ENCODE data around the gene ANKS1A. TPM values are rescaled to one million over a fixed set of nuclear protein-coding genes. Genes with fewer than 3 reads are reported as not detected.
A peak's percentile ranks its signal among the peaks of the same experiment; 100 is the strongest.

ANKS1A gene
- total and polyA plus RNA-seq, 2 experiments from 2014 or later: 17.5 to 25.4 TPM

DNA sequence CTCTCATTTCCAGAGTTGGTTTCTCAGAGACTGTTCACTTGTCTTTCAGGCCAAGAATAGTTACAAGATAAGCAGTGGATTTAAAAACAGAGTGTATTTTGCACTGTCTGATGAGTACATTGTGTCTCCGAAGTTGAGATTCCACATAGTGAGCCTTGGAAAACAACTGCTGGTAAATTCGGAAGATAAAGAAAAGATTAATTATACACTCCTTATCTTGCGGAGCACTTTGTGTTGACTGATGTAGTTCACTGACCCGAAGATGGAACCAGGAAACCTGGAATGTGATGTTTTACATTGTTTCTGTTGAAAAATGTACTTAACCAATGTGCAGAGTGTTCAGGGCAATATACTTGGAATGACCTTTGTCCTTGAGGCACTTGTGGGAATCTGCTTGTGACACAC, 51.0 kb downstream of the ANKS1A start:
- Histone ChIP-seq H3K9me3 (ENCODE audit: low read depth) (no peaks in the 10 kb centered on the region), H3K36me3 (replicated peaks; ENCODE audit: insufficient read depth, low read depth) (no peaks in the 10 kb centered on the region), H3K9me2 (replicated peaks; ENCODE audit: insufficient read depth) (no peaks in the 10 kb centered on the region), H3K4me3 (no peak overlapping the region), H2AFZ (no peak overlapping the region), H3K4me1 (ENCODE audit: insufficient read depth) (peaks cover 16% of the 10 kb centered on the region), H3K79me2 (peaks cover 76% of the 10 kb centered on the region), H3K27me3 (no peaks in the 10 kb centered on the region), H3K4me2 (peak overlapping the region; percentile 56), H4K20me1 (ENCODE audit: insufficient read depth, poor library complexity, severe bottlenecking) (no peaks in the 10 kb centered on the region), H3K27ac (peak overlapping the region; percentile 71)
- TF ChIP-seq EZH2 (IDR thresholded peaks at IDR 0.05; ENCODE audit: borderline replicate concordance) (no peak), EZH2phosphoT487 (IDR thresholded peaks at IDR 0.05; ENCODE audit: low read depth, severe bottlenecking, unreplicated experiment) (no peak)
- TF ChIP-seq, protein P1, sequence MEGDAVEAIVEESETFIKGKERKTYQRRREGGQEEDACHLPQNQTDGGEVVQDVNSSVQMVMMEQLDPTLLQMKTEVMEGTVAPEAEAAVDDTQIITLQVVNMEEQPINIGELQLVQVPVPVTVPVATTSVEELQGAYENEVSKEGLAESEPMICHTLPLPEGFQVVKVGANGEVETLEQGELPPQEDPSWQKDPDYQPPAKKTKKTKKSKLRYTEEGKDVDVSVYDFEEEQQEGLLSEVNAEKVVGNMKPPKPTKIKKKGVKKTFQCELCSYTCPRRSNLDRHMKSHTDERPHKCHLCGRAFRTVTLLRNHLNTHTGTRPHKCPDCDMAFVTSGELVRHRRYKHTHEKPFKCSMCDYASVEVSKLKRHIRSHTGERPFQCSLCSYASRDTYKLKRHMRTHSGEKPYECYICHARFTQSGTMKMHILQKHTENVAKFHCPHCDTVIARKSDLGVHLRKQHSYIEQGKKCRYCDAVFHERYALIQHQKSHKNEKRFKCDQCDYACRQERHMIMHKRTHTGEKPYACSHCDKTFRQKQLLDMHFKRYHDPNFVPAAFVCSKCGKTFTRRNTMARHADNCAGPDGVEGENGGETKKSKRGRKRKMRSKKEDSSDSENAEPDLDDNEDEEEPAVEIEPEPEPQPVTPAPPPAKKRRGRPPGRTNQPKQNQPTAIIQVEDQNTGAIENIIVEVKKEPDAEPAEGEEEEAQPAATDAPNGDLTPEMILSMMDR (IDR thresholded peaks at IDR 0.05; ENCODE audit: poor library complexity): no peak
- DNase-seq (ENCODE audit: low spot score): peak; percentile 19
- WGBS (ENCODE audit: low lambda C conversion rate, missing lambda C conversion rate): 23% methylated on average over 4 of the region's 4 CpGs

DNA sequence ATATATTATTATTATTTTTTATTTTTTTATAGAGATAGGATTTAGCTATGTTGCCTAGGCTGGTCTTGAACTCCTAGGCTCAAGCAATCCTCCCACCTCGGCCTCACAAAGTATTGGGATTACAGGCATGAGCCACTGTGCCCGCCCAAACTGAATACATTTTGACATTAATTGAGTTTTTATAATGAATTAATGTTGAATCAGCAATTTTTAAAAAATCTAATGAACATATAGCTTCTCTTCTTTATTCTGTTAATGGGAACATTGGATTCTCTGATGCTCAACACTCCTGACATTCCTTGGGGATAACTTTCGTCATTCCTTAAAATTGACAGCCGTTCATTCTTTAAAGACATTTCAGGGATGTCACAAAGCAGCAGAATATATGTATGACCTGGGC, 52.4 kb downstream of the ANKS1A start:
- Histone ChIP-seq H4K20me1 (ENCODE audit: insufficient read depth, poor library complexity, severe bottlenecking) (no peaks in the 10 kb centered on the region), H3K4me3 (no peak overlapping the region), H3K4me2 (no peak overlapping the region), H3K79me2 (peaks cover 79% of the 10 kb centered on the region), H3K36me3 (replicated peaks; ENCODE audit: insufficient read depth, low read depth) (no peaks in the 10 kb centered on the region), H3K27me3 (no peaks in the 10 kb centered on the region), H3K4me1 (ENCODE audit: insufficient read depth) (peaks cover 16% of the 10 kb centered on the region), H3K9me2 (replicated peaks; ENCODE audit: insufficient read depth) (no peaks in the 10 kb centered on the region), H3K27ac (no peak overlapping the region), H2AFZ (no peak overlapping the region), H3K9me3 (ENCODE audit: low read depth) (no peaks in the 10 kb centered on the region)
- TF ChIP-seq EZH2phosphoT487 (IDR thresholded peaks at IDR 0.05; ENCODE audit: low read depth, severe bottlenecking, unreplicated experiment): no peak
- WGBS (ENCODE audit: low lambda C conversion rate, missing lambda C conversion rate): 100% methylated on average over 4 of the region's 4 CpGs
- DNase-seq (ENCODE audit: low spot score): no peak

DNA sequence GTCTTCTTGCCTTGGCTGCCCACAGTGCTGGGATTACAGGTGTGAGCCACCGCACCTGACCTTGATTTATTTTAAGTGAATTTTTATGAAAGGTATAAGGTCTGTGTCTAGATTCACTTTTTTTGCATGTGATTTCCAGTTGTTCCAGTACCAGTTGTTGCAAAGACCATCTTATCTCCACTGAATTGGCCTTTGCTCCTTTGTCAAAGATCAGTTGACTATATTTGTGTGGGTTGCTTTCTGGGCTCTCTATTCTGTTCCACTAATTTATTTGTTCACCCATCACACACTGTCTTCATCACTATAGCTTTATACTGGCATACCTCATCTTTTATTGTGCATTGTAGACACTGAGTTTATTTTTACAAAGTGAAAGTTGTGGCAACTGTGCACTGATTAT, 56.3 kb downstream of the ANKS1A start:
- no peak overlapping the region for H2AFZ ChIP-seq

DNA sequence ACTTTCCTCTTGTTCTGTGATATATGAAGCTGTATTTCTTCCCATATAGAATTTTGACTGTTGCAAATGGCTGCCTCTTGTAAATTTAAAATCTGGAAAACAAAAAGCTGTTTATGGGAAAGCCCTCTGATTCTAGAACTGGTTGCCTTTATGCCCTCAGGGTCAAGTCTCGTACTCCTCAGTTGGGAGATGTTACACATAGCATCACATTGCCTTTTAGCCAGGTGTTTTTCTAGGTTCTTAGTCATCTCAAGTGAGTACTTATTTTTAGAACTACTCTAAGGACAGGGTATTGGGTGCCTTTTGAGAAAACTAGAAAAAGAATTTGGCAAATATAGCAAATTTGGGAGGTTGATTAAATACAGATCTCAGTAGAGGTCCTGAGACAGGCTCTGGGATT, 58.5 kb downstream of the ANKS1A start:
- no peak overlapping the region for H2AFZ ChIP-seq
- H3K9me2 ChIP-seq (replicated peaks; ENCODE audit: insufficient read depth): no peaks in the 10 kb centered on the region
- no peak overlapping the region for H3K4me3 ChIP-seq
- H3K79me2 ChIP-seq: peaks cover 69% of the 10 kb centered on the region
- no peak for DNase-seq (ENCODE audit: low spot score)
- no peaks in the 10 kb centered on the region for H3K9me3 ChIP-seq (ENCODE audit: low read depth)
- peaks cover 12% of the 10 kb centered on the region for H3K4me1 ChIP-seq (ENCODE audit: insufficient read depth)
- no peaks in the 10 kb centered on the region for H4K20me1 ChIP-seq (ENCODE audit: insufficient read depth, poor library complexity, severe bottlenecking)
- no peak overlapping the region for H3K27ac ChIP-seq
- no peak overlapping the region for H3K4me2 ChIP-seq
- WGBS (ENCODE audit: low lambda C conversion rate, missing lambda C conversion rate): 88% methylated on average over 1 of the region's 1 CpG
- H3K27me3 ChIP-seq: no peaks in the 10 kb centered on the region
- no peaks in the 10 kb centered on the region for H3K36me3 ChIP-seq (replicated peaks; ENCODE audit: insufficient read depth, low read depth)
- no peak for TF ChIP-seq EZH2phosphoT487 (IDR thresholded peaks at IDR 0.05; ENCODE audit: low read depth, severe bottlenecking, unreplicated experiment)
- TF ChIP-seq EZH2 (IDR thresholded peaks at IDR 0.05; ENCODE audit: borderline replicate concordance): no peak
- TF ChIP-seq, protein P1 (IDR thresholded peaks at IDR 0.05; ENCODE audit: poor library complexity): no peak

More for the DNA sequence above, 56.3 kb downstream of the ANKS1A start:
- H4K20me1 ChIP-seq (ENCODE audit: insufficient read depth, poor library complexity, severe bottlenecking): no peaks in the 10 kb centered on the region
- no peaks in the 10 kb centered on the region for H3K9me3 ChIP-seq (ENCODE audit: low read depth)
- H3K4me2 ChIP-seq: no peak overlapping the region
- TF ChIP-seq EZH2phosphoT487 (IDR thresholded peaks at IDR 0.05; ENCODE audit: low read depth, severe bottlenecking, unreplicated experiment) (no peak), EZH2 (IDR thresholded peaks at IDR 0.05; ENCODE audit: borderline replicate concordance) (no peak)
- TF ChIP-seq, protein P1 (IDR thresholded peaks at IDR 0.05; ENCODE audit: poor library complexity): no peak
- WGBS (ENCODE audit: low lambda C conversion rate, missing lambda C conversion rate): 100% methylated on average over 1 of the region's 1 CpG
- no peaks in the 10 kb centered on the region for H3K27me3 ChIP-seq
- no peak overlapping the region for H3K27ac ChIP-seq
- H3K4me1 ChIP-seq (ENCODE audit: insufficient read depth): peaks cover 4% of the 10 kb centered on the region
- H3K36me3 ChIP-seq (replicated peaks; ENCODE audit: insufficient read depth, low read depth): no peaks in the 10 kb centered on the region
- H3K79me2 ChIP-seq: peaks cover 80% of the 10 kb centered on the region
- H3K9me2 ChIP-seq (replicated peaks; ENCODE audit: insufficient read depth): no peaks in the 10 kb centered on the region
- DNase-seq (ENCODE audit: low spot score): no peak
- H3K4me3 ChIP-seq: no peak overlapping the region

Data from hepatocyte (in vitro differentiated cells).